ENCODE data around the gene ZEB2.
"Not testable (repeated sequence)": the region's sequence is repeated elsewhere in the genome, so short reads cannot be mapped to it uniquely, and the experiment has no call there.

ZEB2 gene

DNA sequence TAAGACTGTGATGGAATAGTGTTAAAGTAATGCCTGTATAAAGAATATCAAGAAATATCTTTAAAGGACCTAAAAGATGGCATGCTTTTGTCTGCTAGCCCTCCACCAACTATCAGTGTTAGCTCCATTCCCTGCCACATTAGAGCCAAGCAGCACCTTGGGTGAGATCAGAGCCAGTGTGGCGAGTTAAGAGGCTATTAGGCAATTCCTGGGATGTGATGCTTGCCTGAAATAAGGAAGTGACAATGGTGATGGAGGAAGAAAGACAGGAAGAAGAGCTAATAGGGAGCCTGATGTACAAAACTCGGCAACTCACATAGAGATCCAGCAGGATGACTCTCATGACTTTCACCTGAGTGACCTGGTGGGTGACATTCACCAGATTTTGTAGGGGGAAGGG, 143.5 kb downstream of the ZEB2 start:
- DNase-seq: no peak

DNA sequence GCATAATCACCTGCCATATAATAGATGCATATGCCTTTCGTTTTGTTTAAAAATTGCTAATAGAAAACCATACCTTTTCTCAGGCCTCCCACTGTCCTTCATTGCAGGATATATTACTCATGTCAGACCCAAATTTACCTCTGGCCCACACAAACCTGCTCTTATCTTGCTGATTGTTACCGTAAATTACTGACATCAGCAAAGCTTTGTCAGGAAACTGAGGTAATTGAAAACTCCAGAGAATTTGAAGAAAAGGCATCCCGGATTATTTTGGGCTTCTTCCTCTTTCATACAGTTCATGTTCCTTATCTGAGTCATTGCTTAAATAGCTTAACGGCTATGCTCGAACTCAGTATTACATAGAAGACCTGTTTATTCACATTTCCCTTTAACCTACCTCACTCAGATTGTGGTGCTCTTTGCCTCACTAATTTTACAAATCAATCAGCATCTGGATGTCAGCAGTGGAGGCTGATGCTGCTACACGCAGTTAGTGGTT, 145.7 kb downstream of the ZEB2 start:
- no peak for DNase-seq

DNA sequence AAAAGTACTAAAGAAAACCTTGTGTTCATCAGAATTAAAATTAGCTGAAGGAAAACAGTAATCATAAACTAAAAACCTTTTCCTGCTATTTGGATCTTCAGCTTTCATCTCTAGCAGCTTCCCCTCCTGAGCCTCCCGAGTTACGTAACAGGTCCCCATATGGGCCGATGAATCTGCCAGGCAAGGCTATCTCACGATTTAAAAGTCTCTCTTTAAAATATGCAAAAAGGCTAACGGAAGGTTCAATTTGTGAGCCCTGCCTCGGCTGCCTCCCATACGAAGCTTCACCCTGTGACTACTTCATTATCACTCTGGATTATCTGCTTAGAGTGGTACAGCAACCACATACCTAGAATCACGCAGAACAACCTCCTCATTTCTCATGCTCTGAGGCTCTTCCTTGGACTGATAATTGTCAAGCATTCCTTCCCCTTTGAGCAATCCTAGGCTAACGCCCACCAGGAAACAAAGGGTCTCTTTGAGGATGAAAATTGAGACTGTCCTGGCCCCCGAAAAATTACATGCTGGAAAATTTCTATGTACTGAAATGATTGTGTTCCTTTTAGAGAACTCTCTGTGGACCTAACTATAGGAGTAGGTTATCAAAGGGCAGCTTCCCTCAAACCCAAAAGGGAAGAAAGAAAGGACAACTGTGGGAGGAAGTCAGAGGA, 147.4 kb downstream of the ZEB2 start:
- no peak for DNase-seq

DNA sequence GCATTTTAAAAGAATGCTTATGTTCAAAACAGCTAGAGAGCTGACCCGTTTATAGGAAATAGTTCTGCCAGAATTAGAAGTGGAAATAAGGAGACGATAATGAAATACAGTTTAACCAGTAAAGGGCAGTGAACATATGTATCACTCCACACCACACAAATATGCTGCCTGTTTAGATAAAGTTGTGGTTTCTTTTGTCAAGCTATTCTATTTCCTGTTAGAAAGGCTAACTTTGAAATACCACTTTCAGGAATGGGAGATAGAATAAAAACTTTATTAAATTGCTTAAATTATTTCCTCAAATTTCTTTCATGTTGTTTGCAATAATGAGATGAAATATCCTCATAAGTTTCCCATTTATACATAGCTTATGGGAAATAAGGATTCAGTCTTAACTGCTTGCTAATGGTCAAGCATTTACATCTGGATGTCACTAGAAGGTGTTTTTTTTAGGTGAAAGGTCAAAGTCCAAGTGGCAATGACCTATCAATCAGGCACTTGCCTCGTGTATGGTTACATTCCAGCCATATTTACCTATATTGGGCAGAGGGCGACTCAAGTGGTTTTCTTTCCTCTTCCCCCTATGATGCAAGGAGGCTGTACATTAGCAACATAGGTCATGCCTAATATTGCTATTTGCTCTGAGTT, 148.9 kb downstream of the ZEB2 start:
- no peak for DNase-seq

DNA sequence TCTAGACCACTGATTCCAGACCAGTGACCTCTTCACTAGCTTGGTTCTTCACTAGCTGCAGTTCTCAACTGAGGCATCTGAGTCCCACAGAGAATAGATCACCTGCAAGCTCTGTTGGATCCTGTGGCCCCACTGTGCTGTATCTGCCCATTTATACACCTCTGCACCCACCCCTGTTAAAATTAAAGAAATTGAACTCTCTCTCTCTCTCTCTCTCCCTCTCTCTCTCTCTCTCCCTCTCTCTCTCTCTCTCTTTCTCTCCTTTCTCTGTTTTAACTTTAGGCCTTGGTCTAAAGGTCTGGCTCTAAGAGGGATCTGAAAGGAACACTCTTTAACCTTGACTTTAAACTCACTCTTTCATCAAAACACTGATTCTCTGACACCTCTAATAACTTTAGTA, 150.5 kb downstream of the ZEB2 start:
- DNase-seq: no peak

DNA sequence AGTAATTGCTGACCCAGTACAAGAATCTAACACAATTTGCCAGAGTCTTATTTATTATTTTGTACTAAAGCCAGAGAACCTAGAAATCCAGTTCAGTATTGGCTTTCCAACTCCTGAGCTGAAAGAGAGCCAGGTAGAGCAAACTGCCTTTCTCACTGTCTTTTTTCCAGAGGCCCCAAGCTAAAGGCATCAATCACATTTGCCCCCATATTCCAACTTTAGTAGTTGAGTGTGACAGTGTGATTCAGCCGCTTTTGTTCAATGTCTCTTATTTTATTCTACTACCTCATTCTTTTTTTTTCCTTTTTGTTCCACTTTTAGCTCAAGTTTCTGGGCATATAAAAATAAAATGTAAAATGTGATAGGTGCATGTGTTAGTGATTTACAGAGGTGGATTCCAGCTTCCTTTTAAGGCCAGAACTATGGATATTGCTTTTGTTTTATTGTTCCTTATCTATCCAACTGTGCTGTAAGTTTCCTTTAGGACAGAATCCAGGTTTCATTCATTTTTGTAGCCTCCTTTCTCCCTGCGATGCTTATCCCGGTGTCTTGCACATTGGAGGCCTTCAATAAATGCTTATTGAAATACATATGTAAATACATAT, 153.0 kb downstream of the ZEB2 start:
- no peak for DNase-seq

DNA sequence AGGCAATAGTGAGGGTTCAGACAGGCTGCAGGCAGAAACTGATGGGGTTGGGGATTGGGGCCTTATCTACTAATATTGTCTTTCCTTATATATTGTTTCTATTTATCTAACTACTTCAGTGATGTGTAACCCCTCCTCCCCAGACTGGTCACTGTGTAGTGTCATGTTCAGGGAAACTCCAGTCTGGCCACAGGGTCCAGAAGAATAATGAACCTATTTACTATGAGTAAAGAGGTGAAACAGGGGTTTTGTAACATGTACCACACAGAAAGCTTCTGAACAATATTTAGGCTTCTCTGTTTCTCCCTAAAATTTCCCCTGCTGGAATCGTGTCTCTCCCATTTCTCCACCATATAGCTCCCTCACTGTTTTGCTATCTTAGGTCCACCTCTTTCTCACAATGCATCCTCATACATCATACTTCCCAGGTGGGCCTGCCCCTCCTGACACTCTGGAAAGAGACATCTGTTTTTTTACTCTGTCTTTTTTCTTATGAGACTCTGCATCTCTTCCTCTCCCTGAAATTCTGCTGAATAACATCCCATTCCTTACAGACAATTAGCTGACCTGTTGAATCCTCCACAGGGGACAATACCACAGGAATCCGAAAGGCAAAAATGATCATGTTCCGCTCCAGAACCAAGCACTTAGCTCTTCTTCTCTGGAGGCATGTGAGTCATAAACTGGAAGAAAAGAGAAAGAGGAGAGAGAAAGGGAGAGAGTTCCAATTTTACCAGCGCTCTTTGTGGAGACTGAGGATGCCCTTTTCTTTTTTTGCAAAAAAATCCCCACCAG, 154.8 kb downstream of the ZEB2 start:
- DNase-seq: no peak

DNA sequence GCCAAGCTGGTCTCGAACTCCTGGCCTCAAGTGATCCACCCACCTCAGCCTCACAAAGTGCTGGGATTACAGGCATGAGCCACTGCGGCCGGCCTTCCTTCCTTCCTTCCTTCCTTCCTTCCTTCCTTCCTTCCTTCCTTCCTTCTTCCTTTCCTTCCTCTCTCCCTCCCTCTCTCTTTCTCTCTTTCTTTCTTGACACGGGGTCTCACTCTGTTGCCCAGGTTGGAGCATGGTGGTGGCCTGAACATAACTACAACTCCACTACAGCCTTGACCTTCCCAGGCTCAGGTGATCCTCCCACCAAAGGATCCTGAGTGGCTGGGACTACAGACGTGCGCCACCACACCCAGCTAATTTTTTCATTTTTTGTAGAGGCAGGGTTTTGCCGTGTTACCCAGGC, 155.7 kb downstream of the ZEB2 start:
- DNase-seq: not testable (repeated sequence)

DNA sequence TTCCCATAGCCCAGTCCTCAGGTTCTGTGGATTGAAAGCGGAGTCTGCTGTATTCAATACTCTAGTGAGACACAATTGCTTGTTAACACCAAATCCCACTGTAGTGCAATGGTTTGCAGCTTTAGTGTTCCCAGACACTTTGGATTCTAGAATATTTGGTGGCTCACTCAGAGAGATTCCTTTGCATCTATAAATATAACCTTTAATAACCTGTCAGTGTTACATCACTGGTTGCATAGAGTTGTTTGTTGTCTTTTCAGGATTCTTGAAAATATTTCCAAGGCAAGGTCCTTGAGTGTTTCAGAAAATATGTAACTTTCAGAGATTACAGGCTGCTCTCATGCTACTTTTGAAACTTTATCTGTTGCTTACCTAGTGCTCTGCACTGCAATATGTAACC, 157.5 kb downstream of the ZEB2 start:
- DNase-seq: no peak

DNA sequence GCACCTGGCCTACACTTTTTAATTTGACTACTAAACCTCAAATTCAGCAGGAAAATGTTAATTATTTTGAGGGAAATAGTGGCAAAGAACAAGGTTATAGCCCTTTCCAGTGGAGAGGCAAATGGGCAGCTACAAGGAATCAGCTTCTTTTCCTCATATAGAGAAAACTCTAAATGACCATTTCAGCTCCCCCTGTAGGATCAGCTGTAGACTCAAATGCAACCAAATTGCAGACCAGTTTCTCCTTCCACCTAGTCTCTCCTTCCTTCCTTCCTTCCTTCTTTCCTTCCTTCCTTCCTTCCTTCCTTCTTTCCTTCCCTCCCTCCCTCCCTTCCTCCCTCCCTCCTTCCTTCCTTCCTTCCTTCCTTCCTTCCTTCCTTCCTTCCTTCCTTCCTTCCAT, 158.2 kb downstream of the ZEB2 start:
- DNase-seq: no peak

DNA sequence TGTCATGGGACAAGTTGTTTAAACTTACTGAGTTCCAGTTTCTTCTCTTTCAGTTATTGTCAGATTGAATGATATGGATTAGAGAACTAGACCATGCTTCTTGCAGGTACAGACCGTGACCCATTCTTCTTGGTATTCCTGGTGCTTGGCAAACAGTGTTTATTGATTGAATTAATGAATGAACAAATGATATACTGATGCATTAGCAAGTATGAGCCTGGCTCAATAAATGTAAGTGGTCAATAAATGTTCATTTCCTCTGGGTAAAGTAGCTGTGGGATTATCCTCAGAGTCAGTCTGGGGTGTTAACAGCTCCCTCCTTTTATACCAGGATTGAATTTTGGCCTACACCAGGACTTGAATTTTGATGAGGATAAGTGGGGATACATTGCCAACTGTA, 160.2 kb downstream of the ZEB2 start:
- no peak for DNase-seq

DNA sequence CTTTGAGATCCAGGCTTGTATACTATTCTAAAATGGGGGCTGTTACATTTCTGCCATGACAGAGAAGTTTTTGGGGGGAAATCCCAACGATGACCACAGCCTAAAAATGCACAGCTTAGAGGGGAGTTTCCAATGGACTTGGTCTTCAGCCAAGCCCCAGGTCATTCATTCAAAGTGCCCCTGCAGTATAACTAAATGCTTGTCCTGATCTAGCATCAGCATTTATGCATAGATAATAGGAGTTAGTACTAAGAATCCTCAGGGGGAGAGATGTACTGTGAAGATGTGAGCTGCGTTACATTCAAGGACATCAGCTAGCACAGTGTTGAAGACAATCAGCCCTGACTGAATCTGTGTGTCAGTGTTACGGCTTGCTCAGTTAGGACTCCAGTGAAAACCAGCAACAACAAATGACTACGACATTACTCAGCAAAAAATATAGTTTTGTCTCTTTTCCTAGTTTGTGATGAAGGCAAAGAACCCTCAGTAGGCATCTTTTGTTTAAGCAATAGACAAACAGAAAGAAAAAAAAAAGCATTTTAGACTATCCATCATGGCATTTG, 160.9 kb downstream of the ZEB2 start:
- DNase-seq: no peak

DNA sequence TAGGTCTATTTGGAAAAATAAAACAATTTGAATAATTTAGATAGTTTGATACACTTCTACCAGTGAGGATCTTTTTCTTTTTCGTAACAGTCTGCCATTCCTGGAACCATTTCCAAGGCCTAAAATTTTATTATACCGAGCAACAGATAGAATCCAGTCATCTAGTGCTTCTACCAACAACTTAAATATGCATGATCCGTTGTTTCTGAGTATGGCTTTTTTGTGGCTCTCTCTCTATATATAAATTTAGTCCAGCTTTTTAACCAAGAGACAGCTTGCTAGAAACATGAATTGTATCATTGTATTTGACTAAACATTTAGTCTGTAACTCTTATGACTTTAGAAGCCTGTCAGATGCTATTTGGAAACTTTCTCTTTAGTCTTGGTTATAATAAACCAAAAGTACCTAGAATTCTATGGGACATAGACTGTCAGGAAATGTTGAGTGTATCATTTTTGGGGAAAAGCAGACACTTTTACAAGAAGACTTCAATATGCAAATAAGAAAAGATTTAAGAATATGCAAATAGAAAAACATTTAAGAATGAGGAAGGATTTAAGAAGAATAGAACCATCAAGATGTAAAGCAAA, 161.4 kb downstream of the ZEB2 start:
- DNase-seq: no peak

DNA sequence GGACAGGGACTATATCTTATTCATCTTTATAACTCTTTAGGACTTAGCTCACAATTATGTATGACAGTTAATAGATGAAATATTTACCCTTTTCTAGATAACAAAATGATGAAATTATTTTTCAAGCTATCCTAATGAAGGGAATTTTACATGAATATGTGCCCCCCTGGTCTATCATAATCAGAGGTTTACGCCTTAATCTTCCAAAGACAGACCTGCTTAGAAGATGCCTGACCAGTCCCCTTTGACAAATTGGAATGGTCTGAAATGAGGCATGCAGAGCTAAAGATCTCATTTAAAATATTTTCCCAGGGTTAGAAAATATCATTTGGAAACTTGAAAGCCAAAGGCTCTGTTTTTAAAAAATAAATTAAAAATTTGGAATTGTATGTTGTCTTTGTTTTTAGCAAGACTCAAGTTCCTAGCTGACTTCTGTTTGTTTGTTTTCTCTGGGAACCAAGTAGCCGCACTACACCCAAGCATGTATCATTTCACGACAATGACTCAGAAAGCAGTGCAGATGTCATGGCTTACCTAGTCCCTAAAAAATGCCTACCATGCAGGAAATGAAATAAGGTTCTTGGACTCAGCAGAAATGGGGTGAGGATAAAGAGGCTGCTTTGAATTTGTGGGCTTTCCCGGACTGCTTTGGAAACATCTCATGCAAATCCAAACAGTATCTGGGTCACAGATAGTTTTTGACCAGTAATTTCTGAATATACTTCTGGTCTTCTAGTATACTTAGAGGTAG, 162.1 kb downstream of the ZEB2 start:
- no peak for DNase-seq

DNA sequence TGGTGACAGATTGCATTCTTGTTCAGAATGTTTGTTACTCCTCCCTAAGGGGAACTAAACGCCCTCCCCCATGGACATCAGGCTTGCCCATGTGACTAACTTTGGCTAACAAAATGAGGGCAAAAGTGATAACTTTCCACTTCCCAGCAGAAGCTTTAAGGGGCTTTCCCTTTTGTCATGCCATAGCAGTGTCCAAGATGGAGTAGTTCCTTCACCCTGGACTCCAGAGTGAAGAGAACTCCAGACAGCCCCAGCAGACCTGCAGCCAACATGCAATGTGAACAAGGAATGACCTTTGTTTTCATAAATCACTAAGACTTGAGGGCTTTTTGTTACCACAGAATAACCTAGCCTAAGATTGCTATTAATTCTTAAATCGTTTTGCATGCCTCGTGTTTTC, 163.5 kb downstream of the ZEB2 start:
- DNase-seq: no peak

DNA sequence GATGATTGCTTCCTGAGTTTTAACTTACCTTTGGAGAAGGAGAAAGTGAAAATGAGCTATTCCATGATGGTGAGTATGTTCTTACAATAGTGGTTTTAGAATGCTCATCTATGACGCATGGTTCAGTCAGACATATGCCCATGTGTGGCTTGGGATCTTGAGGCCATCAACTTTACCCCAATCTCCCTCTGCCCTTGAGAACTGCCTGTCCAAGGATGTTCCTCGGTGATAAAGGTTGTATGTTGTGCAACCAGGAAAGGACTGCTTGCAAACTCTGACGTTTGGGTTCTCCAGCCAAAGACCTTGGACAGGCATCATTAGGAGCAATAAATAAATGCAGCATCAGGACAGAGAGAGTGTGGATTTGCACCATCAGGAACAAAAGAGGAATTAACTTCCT, 165.0 kb downstream of the ZEB2 start:
- no peak for DNase-seq

DNA sequence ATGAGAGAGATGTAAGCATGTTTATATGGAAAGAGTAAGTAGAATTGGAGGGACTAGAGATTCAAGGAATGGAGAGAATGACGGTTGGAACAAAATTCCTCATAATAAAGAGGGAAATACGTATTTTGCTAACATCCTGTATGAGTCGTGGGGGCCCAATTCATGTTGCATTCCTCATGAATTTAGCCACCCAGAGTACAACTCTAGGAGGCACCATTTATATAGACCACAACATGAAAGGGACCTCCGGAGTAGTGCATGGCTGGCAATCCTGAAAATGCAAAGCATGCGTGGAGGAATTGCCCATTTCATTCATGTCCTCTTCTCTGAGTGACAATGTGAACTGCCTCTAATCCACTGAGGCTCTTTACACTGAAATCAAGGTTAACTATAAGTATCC, 168.2 kb downstream of the ZEB2 start:
- DNase-seq: no peak

DNA sequence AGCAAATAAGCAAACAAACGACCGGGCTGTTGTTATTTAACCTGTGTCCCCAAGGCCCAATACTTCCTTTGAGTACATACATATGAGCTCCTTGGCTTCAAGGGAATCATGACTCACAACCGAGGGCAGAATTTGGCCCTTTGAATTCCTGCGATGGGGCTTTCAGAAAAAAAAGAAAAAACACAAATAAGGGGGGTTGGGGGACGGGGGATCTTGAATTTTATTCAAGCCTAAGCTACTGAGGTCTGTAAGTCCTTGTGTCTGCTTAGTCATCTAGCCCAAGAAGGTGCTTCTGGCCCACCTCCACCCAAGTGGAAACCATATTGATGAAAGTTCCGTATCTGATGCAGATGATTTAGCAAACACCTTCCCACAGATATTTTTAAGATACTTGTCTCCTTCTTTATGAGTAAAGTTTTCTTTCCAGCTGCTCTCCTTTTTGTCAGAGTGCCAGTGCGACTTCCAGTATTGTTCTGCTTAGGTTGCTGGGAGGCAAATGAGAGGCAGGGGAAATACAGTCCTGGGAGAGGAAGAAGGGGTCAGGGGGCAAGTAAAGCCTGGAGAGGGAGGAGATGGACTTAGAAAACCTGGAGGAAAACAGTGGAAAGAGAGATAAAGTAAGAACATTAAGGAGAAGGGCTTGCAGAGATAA, 169.6 kb downstream of the ZEB2 start:
- no peak for DNase-seq

DNA sequence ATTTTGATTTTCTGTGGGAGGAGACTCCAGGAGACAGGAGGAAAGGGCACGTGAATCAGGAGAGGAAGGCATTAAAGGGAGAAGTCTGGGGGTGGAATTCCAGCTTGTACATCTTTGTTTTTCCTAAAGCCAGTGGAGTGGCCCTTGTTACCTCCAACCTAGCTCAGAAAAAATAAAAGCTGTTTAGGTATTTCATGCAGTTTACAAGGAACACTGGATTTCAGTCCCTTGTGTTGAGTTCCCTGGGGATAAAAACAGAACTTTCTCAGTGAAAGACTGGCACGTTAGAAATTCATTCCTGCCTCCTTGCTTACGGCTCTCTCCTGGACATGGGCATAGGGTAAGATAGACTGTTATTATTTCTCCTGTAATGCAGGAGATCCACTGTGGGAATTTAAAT, 170.2 kb downstream of the ZEB2 start:
- no peak for DNase-seq

DNA sequence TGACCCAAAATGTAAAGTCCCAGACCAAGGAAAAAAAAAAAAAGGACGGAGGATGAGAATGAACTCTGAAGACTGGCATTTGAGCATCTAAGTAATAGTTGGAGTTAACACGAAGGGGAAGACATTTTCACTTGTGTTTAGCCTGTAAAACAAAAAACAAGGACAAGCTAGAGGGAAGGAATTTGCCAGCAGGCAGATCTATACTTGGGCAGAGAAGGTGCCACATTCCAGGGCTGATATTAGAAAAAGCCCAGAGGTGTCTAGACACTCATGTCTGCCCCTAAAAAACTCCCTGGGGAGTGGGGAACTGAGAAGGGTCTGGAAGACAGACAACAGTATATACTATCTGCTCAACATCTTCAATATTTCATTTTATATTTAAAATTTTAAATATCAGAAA, 171.1 kb downstream of the ZEB2 start:
- no peak for DNase-seq

DNA sequence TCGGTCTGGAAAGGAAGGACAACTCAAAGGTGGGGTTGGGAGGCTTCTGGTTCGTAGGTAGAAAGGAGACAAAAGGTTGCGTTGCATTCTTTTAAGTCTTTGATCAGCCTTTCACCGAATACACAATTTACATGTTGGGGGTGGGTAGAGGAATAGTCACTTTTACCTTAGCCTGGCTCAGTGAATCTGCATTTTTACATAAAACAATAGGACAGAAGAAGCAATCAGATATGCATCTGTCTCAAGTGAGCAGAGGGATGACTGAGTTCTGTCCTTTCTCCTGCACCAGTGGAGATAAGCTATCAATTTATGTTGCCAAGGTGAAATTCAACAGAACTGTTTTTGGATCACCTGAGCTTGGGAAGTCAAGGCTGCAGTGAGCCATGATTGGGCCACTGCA, 173.7 kb downstream of the ZEB2 start:
- no peak for DNase-seq

DNA sequence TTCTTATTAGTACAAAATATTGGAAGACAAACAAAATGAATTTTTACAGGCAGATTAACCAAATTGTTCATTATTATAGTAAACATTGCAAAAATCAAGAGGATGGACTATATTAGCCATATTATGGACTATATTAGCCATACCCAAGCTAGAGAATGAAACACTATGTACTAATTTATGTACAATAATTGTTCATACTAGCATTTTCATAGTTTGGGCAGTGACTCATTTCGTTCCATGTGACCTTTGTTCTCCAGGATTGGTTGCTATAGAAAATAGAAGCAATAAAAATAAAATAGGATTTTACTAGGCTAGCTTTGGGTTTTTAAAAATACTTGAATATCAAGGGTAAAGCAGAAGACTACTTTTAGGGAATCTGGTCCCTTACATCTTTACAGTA, 176.8 kb downstream of the ZEB2 start:
- no peak for DNase-seq

Data from CD4-positive, alpha-beta T cell treated with Interleukin-17A for 4 hours (primary cell).